Keratinocyte (primary cell): Measurements from ENCODE around the gene SUSD6. TPM values are rescaled to one million over a fixed set of nuclear protein-coding genes. Genes with fewer than 3 reads are reported as not detected.

Experiments used
- DNase-seq: peaks from one replicate; pipeline ENCODE4 v3.0.0-alpha.2; 2011; ENCODE audit warnings: low read depth, missing footprints, low spot score
- FAIRE-seq: peaks from 2 replicates; lab custom pipeline; 2011; peaks lifted over from hg19 to GRCh38; lab: Jason Lieb, UNC
- H2AFZ ChIP-seq: 2 replicates; pipeline ENCODE4 v1.6.0; 2012; ENCODE audit warnings: low read length, control low read depth, inconsistent platforms; ENCODE audit not compliant: control insufficient read depth
- H3K27ac ChIP-seq: 2 replicates; pipeline ENCODE4 v1.5.1; 2011; ENCODE audit warnings: low read length; ENCODE audit not compliant: control insufficient read depth, insufficient read depth
- H3K27me3 ChIP-seq: 3 replicates; pipeline ENCODE4 v1.6.0; 2011; ENCODE audit warnings: low read length; ENCODE audit not compliant: control insufficient read depth, insufficient read depth; ENCODE audit errors: extremely low read depth
- H3K36me3 ChIP-seq, 2 experiments: 2 replicates in 1 of 2; 3 replicates in 1 of 2; pipeline ENCODE4 v1.5.1; 2011; ENCODE audit warnings: low read length in 2 of 2, mild to moderate bottlenecking in 1 of 2; ENCODE audit not compliant: control insufficient read depth in 2 of 2, insufficient read depth in 2 of 2; ENCODE audit errors: extremely low read depth in 1 of 2
- H3K4me1 ChIP-seq: 3 replicates; pipeline ENCODE4 v1.5.1; 2011; ENCODE audit warnings: low read length; ENCODE audit not compliant: control insufficient read depth, insufficient read depth; ENCODE audit errors: extremely low read depth
- H3K4me2 ChIP-seq: 3 replicates; pipeline ENCODE4 v1.6.0; 2011; ENCODE audit warnings: low read depth, low read length; ENCODE audit not compliant: control insufficient read depth, insufficient read depth; ENCODE audit errors: extremely low read depth
- H3K4me3 ChIP-seq, 3 experiments: fragments of 200-600 bp in 1 of 3; sonication (generic) in 1 of 3; 2 replicates in 2 of 3; 3 replicates in 1 of 3; pipeline ENCODE4 v1.5.1; 2011 to 2016; ENCODE audit warnings: low read length in 3 of 3, mild to moderate bottlenecking in 3 of 3, control low read depth in 2 of 3, inconsistent platforms in 1 of 3, low read depth in 1 of 3, mixed read lengths in 1 of 3, mixed run types in 1 of 3, moderate library complexity in 1 of 3; ENCODE audit not compliant: control insufficient read depth in 2 of 3, insufficient read depth in 2 of 3; ENCODE audit errors: extremely low read depth in 1 of 3
- H3K79me2 ChIP-seq: 2 replicates; pipeline ENCODE4 v1.6.0; 2012; ENCODE audit warnings: low read length; ENCODE audit not compliant: control insufficient read depth, insufficient read depth
- H3K9ac ChIP-seq: 3 replicates; pipeline ENCODE4 v1.6.0; 2011; ENCODE audit warnings: low read length; ENCODE audit not compliant: control insufficient read depth, insufficient read depth; ENCODE audit errors: extremely low read depth
- H3K9me1 ChIP-seq: 3 replicates; pipeline ENCODE4 v1.6.0; 2011; ENCODE audit warnings: low read length; ENCODE audit not compliant: control insufficient read depth, insufficient read depth; ENCODE audit errors: extremely low read depth
- H3K9me3 ChIP-seq: 2 replicates; pipeline ENCODE4 v1.5.1; 2012; ENCODE audit warnings: low read depth, low read length; ENCODE audit not compliant: control insufficient read depth
- H4K20me1 ChIP-seq: 3 replicates; pipeline ENCODE4 v1.6.0; 2011; ENCODE audit warnings: low read length; ENCODE audit not compliant: control insufficient read depth, insufficient read depth; ENCODE audit errors: extremely low read depth
- EZH2 ChIP-seq: IDR thresholded peaks from one replicate; pipeline ENCODE4 v1.6.1; 2012; ENCODE audit warnings: inconsistent platforms, mild to moderate bottlenecking, low read length, moderate library complexity
- dilution Hi-C: fragments of 300-500 bp; cut with MboI; formaldehyde crosslinking; loops from one replicate; pipeline ENCODE4 v1.7.0; 2020; ENCODE audit warnings: low sequenced_read_pairs; ENCODE audit not compliant: extremely low pct_ligation_motif_present
- polyA minus RNA-seq, 3 experiments: library from RNA; depleted of rRNA, polyadenylated mRNA; stranded (reverse); fragments of >200 nt; gene quantifications; 1 replicate in 1 of 3; 2 replicates in 1 of 3; 3 replicates in 1 of 3; pipeline ENCODE4 v1.2.3, GENCODE V29; 2011
- polyA plus RNA-seq, 5 experiments: library from polyadenylated mRNA; depleted of rRNA in 3 of 5; stranded (reverse) in 3 of 5; stranded (forward) in 1 of 5; unstranded in 1 of 5; fragments of >200 nt; gene quantifications; 1 replicate in 1 of 5; 2 replicates in 3 of 5; 3 replicates in 1 of 5; pipeline versions ENCODE4 v1.2.1 to v1.2.3, GENCODE V29; 2011 to 2012; ENCODE audit warnings: missing spikeins in 2 of 5, low read depth in 1 of 5, low replicate concordance in 1 of 5
- TF ChIP-seq, protein P1 (sequence below), 3 experiments: IDR thresholded peaks in 1 of 3; conservative IDR thresholded peaks in 1 of 3; optimal IDR thresholded peaks in 1 of 3; 2 replicates in 2 of 3; 3 replicates in 1 of 3; pipeline versions ENCODE3 to v1.5.1; 2011; ENCODE audit warnings: low read length in 3 of 3, mild to moderate bottlenecking in 3 of 3, moderate library complexity in 2 of 3, control low read depth in 1 of 3, inconsistent platforms in 1 of 3; ENCODE audit not compliant: insufficient read depth in 2 of 3; ENCODE audit errors: extremely low read depth in 1 of 3

Gene SUSD6
- polyA plus RNA-seq (10.5 to 12.8 TPM (median 12.0 TPM) in 3 replicates), polyA minus RNA-seq (17.4 to 22.2 TPM (median 19.8 TPM) in 3 replicates)
- 9.1 TPM for polyA plus RNA-seq (2011; ENCODE audit: low read depth)
- polyA plus RNA-seq (2011; cell fraction: cytosol; rRNA removed), result 4.2 and 5.2 TPM in 2 replicates
- polyA plus RNA-seq (2011; cell fraction: nucleus; rRNA removed), result 42.5 and 45.1 TPM in 2 replicates
- 9.9 and 16.3 TPM in 2 replicates for polyA plus RNA-seq (2012; ENCODE audit: low replicate concordance)
- polyA minus RNA-seq (2011; cell fraction: cytosol; rRNA and poly(A)+ RNA removed), result 7.5 TPM
- polyA minus RNA-seq (2011; cell fraction: nucleus; rRNA and poly(A)+ RNA removed), result 26.7 and 33.3 TPM in 2 replicates

DNA sequence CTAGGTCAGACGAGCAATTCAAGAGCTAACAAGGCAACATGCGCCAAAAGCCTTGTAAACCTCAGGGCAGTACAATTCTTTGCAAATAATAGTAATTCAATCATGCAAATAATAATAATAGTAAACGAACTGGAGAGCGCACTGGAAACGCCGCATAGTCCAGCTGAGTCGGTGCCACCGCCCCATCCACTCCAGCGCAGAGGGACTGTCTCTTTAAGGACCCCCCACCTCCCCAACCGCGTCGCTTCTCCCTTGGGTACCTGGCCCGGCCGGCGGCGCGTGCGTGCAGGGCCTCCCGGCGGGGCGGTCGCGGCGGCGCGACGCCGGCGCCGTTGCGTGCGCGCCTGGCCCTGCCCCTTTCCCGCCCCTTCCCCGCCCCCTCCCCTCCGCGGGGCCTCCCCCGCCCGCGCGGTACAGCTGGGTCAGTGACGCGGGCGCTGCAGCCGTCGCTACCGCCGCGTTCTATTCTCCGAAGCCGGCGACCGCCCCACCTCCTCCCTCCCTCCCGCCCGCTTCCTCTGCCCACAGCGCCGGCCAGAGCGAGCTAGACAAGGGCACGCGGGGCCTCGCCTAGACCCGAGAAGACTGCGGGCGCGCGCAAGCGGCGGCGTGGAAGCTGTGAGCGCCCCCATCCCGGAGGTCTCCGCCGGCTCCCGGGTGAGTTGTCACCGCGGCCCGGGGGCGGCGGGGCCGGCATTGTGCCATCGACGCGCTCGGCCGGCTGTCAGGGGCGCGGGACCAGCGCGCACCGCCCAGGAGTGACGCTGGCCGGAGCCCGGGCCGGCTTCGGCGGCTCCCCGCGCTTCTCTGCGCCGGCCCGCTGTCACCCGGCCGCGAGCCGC, at the start of gene SUSD6:
Gene SUSD6, plus strand, starts transcription at position 425 of the 842 bp plus-strand sequence. CDS start 46,997 bp downstream, outside the sequence.
- Histone ChIP-seq H3K9me1 (peaks cover 2% of the 10 kb centered on the region), H3K9me3 (no peaks in the 10 kb centered on the region), H3K4me1 (peaks cover 46% of the 10 kb centered on the region), H3K4me3 (peak within 1 kb of the TSS; percentile 64 to 92 (median 84)), H4K20me1 (peaks cover 2% of the 10 kb centered on the region), H3K4me2 (peak within 1 kb of the TSS; percentile 96), H3K27me3 (no peaks in the 10 kb centered on the region), H2AFZ (peak within 1 kb of the TSS; percentile 95), H3K9ac (peak within 1 kb of the TSS; percentile 94), H3K36me3 (peaks cover 0 to 3% of the 10 kb centered on the region in 2 experiments), H3K79me2 (peaks cover 43% of the 10 kb centered on the region), H3K27ac (peak within 1 kb of the TSS; percentile 91)
- FAIRE-seq (no peak), DNase-seq (no peak)
- dilution Hi-C loops, result no loop called here
- TF ChIP-seq, protein P1, sequence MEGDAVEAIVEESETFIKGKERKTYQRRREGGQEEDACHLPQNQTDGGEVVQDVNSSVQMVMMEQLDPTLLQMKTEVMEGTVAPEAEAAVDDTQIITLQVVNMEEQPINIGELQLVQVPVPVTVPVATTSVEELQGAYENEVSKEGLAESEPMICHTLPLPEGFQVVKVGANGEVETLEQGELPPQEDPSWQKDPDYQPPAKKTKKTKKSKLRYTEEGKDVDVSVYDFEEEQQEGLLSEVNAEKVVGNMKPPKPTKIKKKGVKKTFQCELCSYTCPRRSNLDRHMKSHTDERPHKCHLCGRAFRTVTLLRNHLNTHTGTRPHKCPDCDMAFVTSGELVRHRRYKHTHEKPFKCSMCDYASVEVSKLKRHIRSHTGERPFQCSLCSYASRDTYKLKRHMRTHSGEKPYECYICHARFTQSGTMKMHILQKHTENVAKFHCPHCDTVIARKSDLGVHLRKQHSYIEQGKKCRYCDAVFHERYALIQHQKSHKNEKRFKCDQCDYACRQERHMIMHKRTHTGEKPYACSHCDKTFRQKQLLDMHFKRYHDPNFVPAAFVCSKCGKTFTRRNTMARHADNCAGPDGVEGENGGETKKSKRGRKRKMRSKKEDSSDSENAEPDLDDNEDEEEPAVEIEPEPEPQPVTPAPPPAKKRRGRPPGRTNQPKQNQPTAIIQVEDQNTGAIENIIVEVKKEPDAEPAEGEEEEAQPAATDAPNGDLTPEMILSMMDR (optimal IDR thresholded peaks at IDR 0.05 in 1 of 3, IDR thresholded peaks at IDR 0.05 in 1 of 3, conservative IDR thresholded peaks at IDR 0.05 in 1 of 3; ENCODE audit: extremely low read depth in 1 of 3, insufficient read depth in 2 of 3, low read length in 3 of 3), result no peak
- no peak for TF ChIP-seq EZH2

- H2AFZ ChIP-seq, result no peak overlapping the region
These were observed 49.5 kb upstream of the SUSD6 start for GRCh38 chr14:69561893-69562292.

More at GRCh38 chr14:69561893-69562292, 49.5 kb upstream of the SUSD6 start:
- H3K36me3 ChIP-seq, result no peaks in the 10 kb centered on the region
- H3K4me1 ChIP-seq, result peaks cover 3% of the 10 kb centered on the region
- H3K27me3 ChIP-seq, result peaks cover 47% of the 10 kb centered on the region
- no peak overlapping the region for H3K27ac ChIP-seq
- no peaks in the 10 kb centered on the region for H3K9me3 ChIP-seq
- DNase-seq, result no peak
- no peaks in the 10 kb centered on the region for H3K79me2 ChIP-seq
- no peak overlapping the region for H3K4me3 ChIP-seq
- H4K20me1 ChIP-seq, result no peaks in the 10 kb centered on the region
- H3K9me1 ChIP-seq, result no peaks in the 10 kb centered on the region
- FAIRE-seq, result no peak
- dilution Hi-C loops, result no loop called here
- TF ChIP-seq, protein P1 (optimal IDR thresholded peaks at IDR 0.05 in 1 of 3, IDR thresholded peaks at IDR 0.05 in 1 of 3, conservative IDR thresholded peaks at IDR 0.05 in 1 of 3; ENCODE audit: extremely low read depth in 1 of 3, insufficient read depth in 2 of 3, low read length in 3 of 3), result no peak
- TF ChIP-seq EZH2, result no peak
- H3K4me2 ChIP-seq, result no peak overlapping the region
- no peak overlapping the region for H3K9ac ChIP-seq
